ENCODE measurements around the gene MLST8. TPM values are rescaled to one million over a fixed set of nuclear protein-coding genes. Genes with fewer than 3 reads are reported as not detected.
A peak's percentile ranks its signal among the peaks of the same experiment; 100 is the strongest.
"Not testable (repeated sequence)": the region's sequence is repeated elsewhere in the genome, so short reads cannot be mapped to it uniquely, and the experiment has no call there.

Gene MLST8
- total RNA-seq, 2 donors from 2014 or later, result 33.4 to 48.8 TPM

GRCh38 chr16:2242598-2242997 lies 37.3 kb downstream of the MLST8 start:
- peaks cover 32% of the 10 kb centered on the region for H3K36me3 Mint-ChIP-seq (ENCODE audit: low read depth)
- no peaks in the 10 kb centered on the region for H3K9me3 Mint-ChIP-seq
- no peak overlapping the region for H3K27ac Mint-ChIP-seq
- H3K27me3 Mint-ChIP-seq, result no peaks in the 10 kb centered on the region
- H3K4me3 Mint-ChIP-seq, result no peak overlapping the region
- ATAC-seq (replicated peaks), result no peak
- no peaks in the 10 kb centered on the region for H3K4me1 Mint-ChIP-seq

GRCh38 chr16:2243031-2243528 lies 37.8 kb downstream of the MLST8 start:
- no peak overlapping the region for H3K27ac Mint-ChIP-seq

GRCh38 chr16:2243781-2244180 lies 38.5 kb downstream of the MLST8 start:
- H3K9me3 Mint-ChIP-seq, result no peaks in the 10 kb centered on the region
- H3K4me1 Mint-ChIP-seq, result no peaks in the 10 kb centered on the region
- H3K36me3 Mint-ChIP-seq (ENCODE audit: low read depth), result peaks cover 43% of the 10 kb centered on the region
- H3K27me3 Mint-ChIP-seq, result no peaks in the 10 kb centered on the region
- no peak for ATAC-seq (replicated peaks)
- no peak overlapping the region for H3K4me3 Mint-ChIP-seq
- H3K27ac Mint-ChIP-seq, result no peak overlapping the region

More at GRCh38 chr16:2243031-2243528, 37.8 kb downstream of the MLST8 start:
- H3K36me3 Mint-ChIP-seq (ENCODE audit: low read depth), result peaks cover 37% of the 10 kb centered on the region
- H3K27me3 Mint-ChIP-seq, result no peaks in the 10 kb centered on the region
- H3K9me3 Mint-ChIP-seq, result no peaks in the 10 kb centered on the region
- no peak overlapping the region for H3K4me3 Mint-ChIP-seq
- ATAC-seq (replicated peaks), result no peak
- H3K4me1 Mint-ChIP-seq, result no peaks in the 10 kb centered on the region

- no peak for ATAC-seq (replicated peaks)
- H3K36me3 Mint-ChIP-seq (ENCODE audit: low read depth), result peaks cover 43% of the 10 kb centered on the region
- H3K27ac Mint-ChIP-seq, result no peak overlapping the region
- no peak overlapping the region for H3K4me3 Mint-ChIP-seq
- H3K27me3 Mint-ChIP-seq, result no peaks in the 10 kb centered on the region
- no peaks in the 10 kb centered on the region for H3K4me1 Mint-ChIP-seq
- H3K9me3 Mint-ChIP-seq, result no peaks in the 10 kb centered on the region
These were observed 39.0 kb downstream of the MLST8 start for GRCh38 chr16:2244301-2244700.

- no peak overlapping the region for H3K4me3 Mint-ChIP-seq
- H3K4me1 Mint-ChIP-seq, result no peaks in the 10 kb centered on the region
- no peak overlapping the region for H3K27ac Mint-ChIP-seq
- peaks cover 43% of the 10 kb centered on the region for H3K36me3 Mint-ChIP-seq (ENCODE audit: low read depth)
- no peaks in the 10 kb centered on the region for H3K9me3 Mint-ChIP-seq
- no peak for ATAC-seq (replicated peaks)
- no peaks in the 10 kb centered on the region for H3K27me3 Mint-ChIP-seq
These were observed 39.9 kb downstream of the MLST8 start for GRCh38 chr16:2244926-2245795.

- peaks cover 49% of the 10 kb centered on the region for H3K36me3 Mint-ChIP-seq (ENCODE audit: low read depth)
- no peak overlapping the region for H3K4me3 Mint-ChIP-seq
- ATAC-seq (replicated peaks), result no peak
- no peaks in the 10 kb centered on the region for H3K27me3 Mint-ChIP-seq
- H3K27ac Mint-ChIP-seq, result no peak overlapping the region
- no peaks in the 10 kb centered on the region for H3K9me3 Mint-ChIP-seq
- H3K4me1 Mint-ChIP-seq, result no peaks in the 10 kb centered on the region
These were observed 41.1 kb downstream of the MLST8 start for GRCh38 chr16:2246301-2246885.

GRCh38 chr16:2250652-2251295 lies 45.5 kb downstream of the MLST8 start:
- ATAC-seq (replicated peaks), result peak; percentile 28
- Mint-ChIP-seq H3K4me1 (no peaks in the 10 kb centered on the region), H3K27ac (peak overlapping the region; percentile 81), H3K4me3 (peak overlapping the region; percentile 85), H3K36me3 (ENCODE audit: low read depth) (peaks cover 59% of the 10 kb centered on the region), H3K27me3 (no peaks in the 10 kb centered on the region), H3K9me3 (no peaks in the 10 kb centered on the region)

GRCh38 chr16:2251296-2252111 lies 46.2 kb downstream of the MLST8 start, which contains the start of gene ECI1:
ECI1 (minus strand) TSS chr16:2251587; CDS start chr16:2251566, 21 bp downstream.
- peak; percentile 94 for ATAC-seq (replicated peaks)
- Mint-ChIP-seq H3K4me3 (peak within 1 kb of the TSS; percentile 85), H3K4me1 (no peaks in the 10 kb centered on the region), H3K27ac (peak within 1 kb of the TSS; percentile 81), H3K9me3 (no peaks in the 10 kb centered on the region), H3K36me3 (ENCODE audit: low read depth) (peaks cover 62% of the 10 kb centered on the region), H3K27me3 (no peaks in the 10 kb centered on the region)

- Mint-ChIP-seq H3K27ac (peak overlapping the region; percentile 50), H3K36me3 (ENCODE audit: low read depth) (peaks cover 67% of the 10 kb centered on the region), H3K4me1 (no peaks in the 10 kb centered on the region), H3K4me3 (no peak overlapping the region), H3K9me3 (no peaks in the 10 kb centered on the region), H3K27me3 (no peaks in the 10 kb centered on the region)
- no peak for ATAC-seq (replicated peaks)
These were observed 47.5 kb downstream of the MLST8 start for GRCh38 chr16:2252806-2253148.

- peaks cover 67% of the 10 kb centered on the region for H3K36me3 Mint-ChIP-seq (ENCODE audit: low read depth)
- no peaks in the 10 kb centered on the region for H3K9me3 Mint-ChIP-seq
- H3K4me3 Mint-ChIP-seq, result no peak overlapping the region
- peak overlapping the region; percentile 50 for H3K27ac Mint-ChIP-seq
- H3K27me3 Mint-ChIP-seq, result no peaks in the 10 kb centered on the region
- H3K4me1 Mint-ChIP-seq, result no peaks in the 10 kb centered on the region
- no peak for ATAC-seq (replicated peaks)
These were observed 48.0 kb downstream of the MLST8 start for GRCh38 chr16:2253293-2253692.

- H3K27me3 Mint-ChIP-seq, result no peaks in the 10 kb centered on the region
- H3K27ac Mint-ChIP-seq, result no peak overlapping the region
- no peaks in the 10 kb centered on the region for H3K9me3 Mint-ChIP-seq
- H3K4me3 Mint-ChIP-seq, result no peak overlapping the region
- H3K4me1 Mint-ChIP-seq, result no peaks in the 10 kb centered on the region
- H3K36me3 Mint-ChIP-seq (ENCODE audit: low read depth), result peaks cover 90% of the 10 kb centered on the region
- no peak for ATAC-seq (replicated peaks)
These were observed 51.4 kb downstream of the MLST8 start for GRCh38 chr16:2256531-2257140.

GRCh38 chr16:2257726-2258125 lies 52.5 kb downstream of the MLST8 start:
- H3K4me3 Mint-ChIP-seq, result no peak overlapping the region
- H3K4me1 Mint-ChIP-seq, result no peaks in the 10 kb centered on the region
- no peak overlapping the region for H3K27ac Mint-ChIP-seq
- no peak for ATAC-seq (replicated peaks)
- no peaks in the 10 kb centered on the region for H3K9me3 Mint-ChIP-seq
- peaks cover 100% of the 10 kb centered on the region for H3K36me3 Mint-ChIP-seq (ENCODE audit: low read depth)
- H3K27me3 Mint-ChIP-seq, result no peaks in the 10 kb centered on the region

GRCh38 chr16:2258530-2258929 lies 53.3 kb downstream of the MLST8 start:
- not testable (repeated sequence) for H3K4me1 Mint-ChIP-seq; H3K27me3 Mint-ChIP-seq; H3K27ac Mint-ChIP-seq; H3K4me3 Mint-ChIP-seq; ATAC-seq (replicated peaks); H3K9me3 Mint-ChIP-seq
- peaks cover 100% of the 10 kb centered on the region for H3K36me3 Mint-ChIP-seq (ENCODE audit: low read depth)

Measured in activated T-helper 17 cell treated with anti-CD3 and anti-CD28 coated beads, Interleukin-2, amount 50 U/mL, for 72 hours (primary cell).